HG03571 (cell line): ENCODE measurements around the gene MRC1.

Experiments used
- ATAC-seq: cut with Tn5 transposase; IDR thresholded peaks from one replicate; pipeline ENCODE4 v1.9.1; 2021; ENCODE audit not compliant: unreplicated experiment

Gene MRC1

DNA sequence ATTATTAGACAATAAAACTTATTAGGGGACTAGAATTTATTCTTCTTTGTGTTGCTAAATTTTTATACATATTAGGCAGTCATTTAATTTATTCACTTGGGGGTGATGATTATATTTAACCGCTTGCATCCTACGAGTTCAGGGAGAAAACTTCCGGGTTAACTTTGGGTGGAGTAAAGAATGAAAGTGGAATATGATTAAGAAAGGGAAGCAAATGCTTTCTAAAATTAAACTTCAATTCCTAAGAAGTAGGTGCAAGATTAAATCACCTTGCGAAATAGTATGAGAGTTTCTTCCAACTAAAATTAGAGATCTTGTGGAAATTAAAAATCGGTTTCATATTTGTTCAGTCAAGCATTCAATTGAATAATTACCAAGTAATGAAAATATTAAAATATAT is 33.5 kb downstream of the MRC1 start:
- ATAC-seq: no peak

DNA sequence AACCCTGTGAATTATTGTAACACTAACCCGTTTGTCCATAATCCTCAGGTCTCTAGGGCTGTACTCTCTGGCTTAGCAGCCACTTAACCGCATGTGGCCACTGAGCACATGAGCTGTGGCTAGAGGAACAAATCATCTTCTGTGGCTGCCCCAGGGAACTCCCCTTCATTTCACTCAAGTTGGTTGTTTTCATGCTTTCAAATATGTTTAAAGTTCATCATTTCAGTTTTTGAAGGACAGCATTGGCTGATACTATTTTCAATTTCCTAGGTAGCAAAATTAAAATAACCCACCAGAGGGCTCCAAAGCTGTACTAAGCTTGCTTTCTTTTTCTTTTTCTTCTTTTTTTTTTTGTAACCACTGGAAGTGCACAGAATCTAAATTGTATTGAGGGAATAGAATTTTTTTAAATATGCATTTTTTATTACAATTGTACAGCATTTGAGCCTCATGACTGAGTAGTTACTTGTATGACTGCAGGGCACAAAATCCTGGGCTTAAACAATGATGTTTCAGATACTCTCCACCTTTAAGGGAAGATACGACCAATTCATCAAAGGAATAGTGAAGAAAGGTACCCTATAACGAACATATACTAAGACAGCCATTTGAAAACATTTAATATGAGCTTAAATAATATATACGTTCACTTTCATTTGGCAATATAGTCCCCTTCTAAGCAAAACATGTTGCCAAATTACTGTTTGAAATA is 38.6 kb downstream of the MRC1 start:
- no peak for ATAC-seq

DNA sequence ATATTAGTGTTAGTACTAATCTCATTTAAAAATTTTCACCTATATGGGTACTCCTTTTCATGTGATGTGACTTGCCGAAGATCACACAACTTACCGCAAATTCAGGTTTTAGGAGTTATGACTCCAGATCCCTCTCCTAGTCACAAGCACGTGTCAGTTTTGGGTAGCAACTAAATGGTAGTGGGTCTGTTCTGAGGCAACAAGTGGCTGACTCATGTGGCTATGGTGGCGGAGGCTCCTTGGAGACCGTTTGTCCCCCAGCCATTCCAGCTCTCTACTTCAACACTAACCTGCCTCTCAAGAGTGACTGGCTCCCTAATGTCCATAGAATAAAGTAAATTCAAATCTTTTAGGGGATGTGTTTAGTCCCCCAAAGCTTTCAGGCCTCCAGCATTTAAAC is 39.5 kb downstream of the MRC1 start:
- ATAC-seq: no peak

DNA sequence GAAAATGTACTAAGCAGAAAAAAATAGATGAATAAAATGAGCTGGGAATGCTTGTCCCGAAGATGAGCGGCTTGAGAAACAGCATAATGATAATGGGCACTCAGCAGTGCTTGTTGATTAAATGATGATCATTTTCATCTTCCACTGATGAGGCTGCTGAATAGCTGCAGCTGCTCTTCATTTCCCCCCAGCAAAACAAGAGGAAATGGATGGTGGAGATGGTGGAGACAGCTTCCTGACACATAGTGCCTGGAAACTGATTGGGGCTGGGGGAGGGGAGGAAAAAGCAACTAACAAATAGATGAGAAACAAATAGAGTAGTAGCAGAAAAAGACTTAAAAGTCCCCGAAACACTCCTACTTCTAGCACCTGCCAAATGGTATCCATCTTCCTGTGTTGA is 41.4 kb downstream of the MRC1 start:
- ATAC-seq: no peak

DNA sequence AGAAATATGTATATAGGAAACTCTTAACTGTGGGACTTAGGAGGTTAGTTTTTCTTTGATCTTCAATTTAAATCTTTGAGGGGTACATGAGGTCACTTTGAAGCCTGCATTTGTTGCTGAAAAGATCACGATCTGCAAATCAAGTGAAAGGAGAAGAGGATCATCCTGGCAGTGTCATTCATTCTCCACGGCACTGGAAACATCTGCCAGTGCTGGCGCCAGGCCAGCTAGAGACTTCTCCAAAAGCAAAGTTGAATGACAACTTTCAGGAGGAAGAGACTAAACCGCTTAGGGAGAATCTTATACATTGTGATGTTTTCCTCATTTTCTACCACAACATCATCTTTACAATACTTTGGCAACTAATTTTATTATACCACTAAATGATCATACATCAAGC is 42.5 kb downstream of the MRC1 start:
- no peak for ATAC-seq

DNA sequence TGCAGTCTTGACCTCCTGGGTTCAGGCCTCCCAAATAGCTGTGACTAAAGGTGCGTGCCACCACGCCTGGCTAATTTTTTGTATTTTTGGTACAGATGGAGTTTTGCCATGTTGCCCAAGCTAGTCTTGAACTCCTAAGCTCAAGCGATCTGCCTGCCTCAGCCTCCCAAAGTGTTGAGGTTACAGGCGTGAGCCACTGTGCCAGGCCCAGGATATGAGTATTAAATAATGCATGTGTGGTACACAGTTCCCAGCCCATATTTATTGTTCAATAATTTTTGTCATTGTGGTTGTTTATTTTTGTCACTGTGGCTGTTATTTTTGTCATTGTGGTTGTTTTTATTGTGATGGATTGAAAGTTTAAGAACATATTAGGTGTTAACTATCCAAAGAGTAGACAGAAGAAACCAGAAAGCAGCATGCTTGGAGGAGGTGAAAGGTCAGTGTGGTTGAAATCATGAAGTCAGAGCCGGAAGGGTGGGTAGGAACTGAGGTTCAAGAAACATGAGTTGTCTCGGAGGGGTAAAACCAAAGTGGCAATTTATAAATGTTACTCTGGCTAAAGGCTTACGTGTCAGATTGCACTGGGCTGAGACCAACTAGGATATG is 45.0 kb downstream of the MRC1 start:
- no peak for ATAC-seq

DNA sequence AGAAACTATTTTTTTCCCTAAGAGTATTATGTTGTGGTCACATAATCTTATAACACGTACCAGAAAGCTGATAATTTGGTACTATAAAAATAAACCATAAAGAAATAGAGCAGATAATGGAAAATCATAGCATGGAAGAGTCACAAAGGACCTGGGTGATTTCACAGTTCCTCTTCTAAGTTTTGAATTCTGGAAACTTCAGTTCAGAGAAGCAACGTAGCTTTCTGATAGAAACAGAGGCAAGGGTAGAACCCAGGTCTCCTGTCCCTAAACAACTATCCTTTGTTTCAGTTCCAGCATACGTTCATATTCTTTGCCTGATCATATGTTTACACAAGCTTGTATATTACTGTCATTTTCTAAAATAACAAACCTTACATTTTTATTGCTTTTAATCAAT is 47.9 kb downstream of the MRC1 start:
- no peak for ATAC-seq

DNA sequence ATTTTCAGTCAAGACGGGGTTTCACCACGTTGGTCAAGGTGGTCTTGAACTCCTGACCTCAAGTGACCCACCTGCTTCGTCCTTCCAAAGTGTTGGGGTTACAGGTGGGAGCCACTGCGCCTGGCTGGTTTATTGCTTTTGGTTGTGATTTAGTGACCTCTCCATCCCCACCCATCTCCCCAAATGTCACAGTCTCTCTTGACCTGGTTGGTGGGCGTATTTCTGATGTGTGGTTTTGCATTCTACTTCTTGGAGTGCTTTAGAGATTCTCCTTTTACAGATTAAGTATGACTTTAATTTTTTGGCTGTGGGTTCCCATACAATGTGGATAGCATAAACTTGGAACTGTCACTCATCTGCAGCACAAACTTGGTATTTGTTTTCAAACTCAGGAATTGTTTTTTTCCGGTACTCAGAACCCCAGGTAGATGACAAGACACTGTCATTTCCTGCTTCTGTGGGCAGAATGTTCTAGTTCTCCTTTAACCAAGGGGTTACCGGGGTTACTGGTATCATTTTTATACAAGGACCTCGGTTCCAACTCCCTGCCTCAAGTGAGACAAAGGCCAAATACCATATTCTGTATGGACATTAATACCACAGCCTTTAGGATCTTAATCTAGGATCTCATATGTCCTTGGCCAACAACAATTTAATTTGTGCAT is 50.5 kb downstream of the MRC1 start:
- no peak for ATAC-seq

DNA sequence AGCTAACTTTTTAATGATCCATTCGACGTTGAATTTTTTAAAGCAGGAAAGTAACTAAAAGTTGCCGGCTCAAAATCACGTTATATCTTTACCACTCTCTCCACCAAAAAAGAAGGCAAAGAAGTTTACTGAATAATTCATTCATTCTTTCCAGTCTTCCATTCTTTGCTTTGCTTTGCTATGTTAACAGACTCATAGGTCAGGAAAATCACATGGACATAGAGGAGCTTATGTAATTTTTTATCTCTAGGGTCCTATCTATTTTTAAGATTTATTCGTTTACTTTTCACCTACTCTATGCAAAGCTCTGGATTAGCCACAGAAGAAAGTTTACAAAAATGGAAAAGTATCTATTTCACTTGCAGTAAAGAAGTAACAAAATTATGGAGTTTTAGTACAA is 52.6 kb downstream of the MRC1 start:
- no peak for ATAC-seq

DNA sequence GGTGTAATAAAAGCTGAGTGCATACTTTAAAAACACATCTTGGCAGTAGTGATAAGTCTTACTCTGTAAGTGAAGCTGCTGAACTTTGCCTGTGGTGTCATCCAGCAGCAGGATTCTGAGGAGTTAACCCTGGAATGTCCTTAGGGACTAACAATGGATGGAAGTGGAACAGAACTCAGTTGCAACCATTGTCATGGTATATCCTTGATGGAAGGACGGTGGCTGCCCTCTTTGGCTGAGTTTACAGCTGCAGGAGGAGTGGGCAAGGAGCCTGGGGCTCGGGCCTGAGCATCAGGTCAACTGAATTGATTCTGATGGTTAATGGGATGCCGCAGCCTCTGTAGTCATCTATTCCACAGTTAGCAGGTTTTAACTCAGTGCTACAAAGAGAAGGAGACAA is 56.2 kb downstream of the MRC1 start:
- no peak for ATAC-seq

DNA sequence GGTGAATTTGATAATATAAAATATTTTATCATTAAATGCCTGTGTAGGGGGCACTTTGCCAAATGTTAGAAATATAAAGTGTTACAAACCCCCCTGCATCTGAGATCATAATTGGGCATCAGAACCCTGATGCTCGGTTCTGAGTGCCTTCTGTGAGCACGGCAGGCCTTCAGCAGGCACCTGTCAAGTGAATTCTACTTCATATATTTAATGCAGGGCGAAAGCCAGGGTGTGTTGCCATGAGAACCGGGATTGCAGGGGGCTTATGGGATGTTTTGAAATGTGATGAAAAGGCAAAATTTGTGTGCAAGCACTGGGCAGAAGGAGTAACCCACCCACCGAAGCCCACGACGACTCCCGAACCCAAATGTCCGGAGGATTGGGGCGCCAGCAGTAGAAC is 57.2 kb downstream of the MRC1 start:
- ATAC-seq: no peak

DNA sequence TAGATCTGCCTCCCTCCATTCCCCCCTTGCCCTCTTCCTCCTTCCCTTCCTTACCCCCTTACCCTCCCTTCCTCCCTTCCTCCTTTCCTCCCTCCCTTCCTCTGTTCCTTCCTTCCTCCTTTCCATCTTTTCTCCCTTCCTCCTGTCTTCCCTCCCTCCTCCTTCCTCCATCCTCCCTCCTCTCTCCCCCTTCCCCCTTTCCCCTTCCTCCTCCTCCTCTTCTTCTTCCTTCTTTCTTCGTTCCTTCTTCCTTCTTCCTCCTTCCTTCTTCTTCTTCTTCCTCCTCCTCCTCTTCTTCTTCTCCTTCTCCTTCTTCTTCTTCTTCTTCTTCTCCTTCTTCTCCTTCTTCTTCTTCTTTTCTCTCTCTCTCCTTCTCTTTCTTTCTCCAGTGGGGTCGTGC is 57.9 kb downstream of the MRC1 start:
- no peak for ATAC-seq

DNA sequence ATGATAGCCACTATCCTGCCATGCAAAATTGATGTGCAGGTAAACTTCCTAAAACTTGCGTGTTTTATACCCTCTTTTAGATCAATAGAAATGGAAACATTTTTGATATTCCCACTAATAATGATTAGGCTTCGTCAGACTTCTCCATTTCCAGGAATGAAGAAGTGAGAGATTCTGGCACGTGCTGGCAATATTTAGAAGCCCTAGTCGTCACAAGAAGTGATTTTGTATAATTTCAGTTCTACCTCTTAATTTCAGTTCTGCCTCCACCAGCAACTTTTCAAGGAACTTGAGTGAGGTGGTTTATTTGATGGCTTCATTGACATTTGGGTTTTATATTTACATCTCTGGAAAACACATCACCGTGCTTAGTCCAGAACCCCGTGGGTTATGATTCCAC is 61.9 kb downstream of the MRC1 start:
- no peak for ATAC-seq

DNA sequence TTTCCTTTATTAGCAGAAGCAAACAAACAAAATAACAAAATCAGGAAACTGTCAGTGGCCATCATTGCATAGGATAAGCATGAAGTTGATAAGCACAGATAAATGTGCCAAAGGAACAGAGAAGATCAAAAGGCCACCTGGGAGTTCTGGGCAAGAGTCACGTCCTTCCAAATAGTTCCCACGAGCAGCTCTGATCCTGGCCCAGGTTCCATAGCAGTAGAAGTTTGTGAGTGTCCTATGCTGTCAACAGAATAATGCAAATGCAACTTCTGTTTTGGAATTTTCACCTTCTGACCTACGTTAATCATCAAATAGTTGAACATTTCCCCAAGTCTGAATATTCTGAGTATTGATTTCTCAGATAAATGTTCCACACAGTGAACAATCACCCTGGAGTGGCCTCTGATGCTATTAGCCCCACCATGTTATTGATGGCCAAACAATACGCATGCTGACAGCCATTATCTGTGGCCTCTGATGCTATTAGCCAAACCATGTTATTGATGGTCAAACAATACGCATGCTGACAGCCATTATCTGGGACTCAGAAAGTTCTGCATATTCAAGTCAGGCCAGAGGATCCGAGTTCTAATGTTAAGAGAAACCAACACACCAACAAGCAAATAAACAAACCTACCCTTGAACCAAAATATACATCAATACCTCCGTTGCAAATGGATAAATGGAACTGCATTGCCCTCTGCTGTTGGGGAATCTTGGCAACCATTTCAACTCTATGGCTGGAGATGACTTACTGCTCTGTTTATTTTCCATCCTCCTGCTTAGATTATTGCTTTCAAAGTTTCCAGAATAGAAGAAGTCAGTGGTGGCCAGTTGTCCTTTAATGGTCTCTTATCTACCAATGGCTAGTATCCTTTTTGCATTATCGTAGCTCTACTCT is 63.3 kb downstream of the MRC1 start:
- ATAC-seq: no peak

DNA sequence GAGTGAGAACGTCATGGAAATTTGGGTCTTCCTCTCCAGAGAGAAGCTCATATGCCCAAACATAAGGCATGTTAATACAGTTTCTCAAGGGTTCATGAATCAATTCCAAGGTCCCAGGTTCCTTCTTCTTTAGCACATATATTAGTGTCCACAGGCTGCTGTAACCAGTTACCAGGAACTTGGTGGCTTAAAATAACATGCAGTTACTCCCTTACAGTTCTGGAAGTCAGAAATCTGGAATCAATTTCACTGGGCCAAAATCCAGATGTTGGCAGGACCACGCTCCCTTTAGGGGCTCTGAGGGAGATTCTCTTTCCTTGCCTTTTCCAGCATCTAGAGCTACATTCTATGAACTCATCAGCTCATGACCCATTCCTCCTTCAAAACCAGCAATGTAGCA is 64.8 kb downstream of the MRC1 start:
- ATAC-seq: no peak

DNA sequence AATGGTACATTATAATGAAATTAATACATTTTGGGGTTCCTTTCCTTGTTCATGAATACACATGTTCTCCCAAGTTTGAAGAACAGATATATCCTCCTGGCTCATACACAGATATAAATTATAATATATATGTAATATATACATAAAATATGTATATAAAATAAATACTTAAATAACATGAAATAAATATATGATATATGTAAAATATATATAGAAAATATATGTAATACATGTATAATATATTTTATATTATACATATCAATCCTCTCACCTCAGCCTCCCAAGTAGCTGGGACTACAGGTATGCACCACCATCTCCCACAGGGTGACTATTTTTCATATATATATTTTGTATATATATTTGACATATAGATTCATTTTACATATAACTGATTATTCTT is 68.0 kb downstream of the MRC1 start:
- ATAC-seq: no peak

DNA sequence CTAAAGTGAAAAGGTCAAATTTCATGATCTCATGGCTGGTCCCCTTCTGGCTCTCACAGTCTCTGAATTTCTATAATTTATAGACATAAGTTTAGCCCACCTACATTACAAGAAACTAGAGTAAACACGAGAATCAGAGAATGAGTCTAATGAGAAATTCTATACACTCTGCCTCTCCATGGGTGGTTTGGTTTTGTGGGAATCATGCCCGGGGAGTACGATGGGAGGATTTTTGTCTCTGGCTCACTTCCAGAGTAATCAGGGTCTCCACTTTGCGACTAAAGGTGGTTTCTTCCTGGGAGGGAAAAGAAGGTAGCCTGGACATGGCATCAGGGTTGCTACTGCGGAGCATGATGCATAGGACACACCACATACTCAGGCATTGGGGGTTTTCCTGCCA is 69.7 kb downstream of the MRC1 start:
- ATAC-seq: no peak

DNA sequence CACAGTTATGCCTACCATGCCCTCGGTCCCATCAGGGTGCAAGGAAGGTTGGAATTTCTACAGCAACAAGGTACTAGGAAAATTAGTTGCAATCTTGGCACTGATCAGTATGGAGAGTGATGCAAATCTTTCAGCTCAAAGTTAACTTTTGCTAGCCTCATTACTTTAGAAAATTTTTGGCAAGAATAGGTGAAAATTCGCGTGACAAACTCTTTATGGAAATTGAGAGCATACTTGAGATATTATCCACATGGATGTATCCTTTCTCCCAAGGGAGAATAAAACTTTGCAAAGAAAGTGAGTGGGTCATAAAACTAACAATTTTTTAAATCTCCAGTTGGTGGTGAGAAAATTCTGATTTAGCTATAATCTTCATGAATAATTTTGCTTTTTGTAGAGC is 71.5 kb downstream of the MRC1 start:
- ATAC-seq: no peak

DNA sequence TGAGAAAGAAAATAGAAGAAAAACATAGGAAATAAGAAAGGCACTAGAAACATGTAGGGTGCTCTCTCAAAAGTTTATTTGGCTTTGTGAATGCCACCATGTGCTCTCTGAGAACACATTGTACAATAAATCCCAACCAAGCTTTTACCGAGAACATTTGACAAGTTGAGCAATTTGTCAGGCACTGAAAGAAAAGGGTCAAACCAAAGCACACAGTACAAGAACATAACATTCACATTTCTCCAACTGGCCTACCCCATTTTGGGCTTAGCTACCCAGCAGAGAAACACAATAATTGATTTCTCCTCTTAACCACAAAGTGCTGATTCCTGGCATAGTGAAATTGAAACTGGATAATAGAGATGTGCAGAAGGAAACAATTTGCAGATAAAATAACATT is 73.4 kb downstream of the MRC1 start:
- no peak for ATAC-seq

DNA sequence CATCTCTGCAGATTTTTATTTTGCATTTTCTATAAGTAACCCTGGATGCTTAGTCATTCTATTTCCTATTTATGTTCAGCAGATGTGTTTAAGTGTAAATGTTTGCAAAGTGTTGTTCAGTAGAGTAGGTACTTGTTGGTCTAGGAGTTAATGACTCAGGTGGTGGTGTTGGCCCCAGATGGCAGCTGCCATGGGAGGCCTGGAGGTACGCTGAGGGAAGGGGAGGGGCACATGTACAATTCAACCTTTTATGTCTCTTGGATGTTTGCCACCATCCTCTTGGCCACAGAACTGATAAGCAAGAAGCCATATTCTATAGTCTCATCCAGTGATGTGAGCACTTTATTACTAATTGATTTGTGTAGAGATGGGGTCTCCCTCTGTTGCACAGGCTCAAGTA is 74.5 kb downstream of the MRC1 start:
- ATAC-seq: no peak

DNA sequence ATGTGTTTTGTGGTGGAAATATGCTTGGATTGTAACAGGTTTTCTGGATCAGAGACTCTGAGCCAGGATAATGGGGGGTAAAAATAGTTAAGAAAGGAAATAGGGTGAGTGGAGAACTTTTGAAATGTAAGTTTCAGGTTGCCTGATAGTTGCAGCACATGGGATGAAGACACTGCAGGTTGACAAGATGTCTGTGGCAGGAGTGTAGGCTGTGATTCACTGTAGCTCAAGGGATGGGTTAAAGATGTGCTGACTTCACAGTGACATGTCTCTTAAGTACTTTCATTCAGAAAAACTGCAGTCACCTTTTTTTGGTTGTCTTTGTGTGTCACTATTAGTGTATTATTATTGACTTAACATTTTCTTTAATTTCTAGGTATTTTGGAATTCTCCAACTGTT is 79.0 kb downstream of the MRC1 start:
- no peak for ATAC-seq

DNA sequence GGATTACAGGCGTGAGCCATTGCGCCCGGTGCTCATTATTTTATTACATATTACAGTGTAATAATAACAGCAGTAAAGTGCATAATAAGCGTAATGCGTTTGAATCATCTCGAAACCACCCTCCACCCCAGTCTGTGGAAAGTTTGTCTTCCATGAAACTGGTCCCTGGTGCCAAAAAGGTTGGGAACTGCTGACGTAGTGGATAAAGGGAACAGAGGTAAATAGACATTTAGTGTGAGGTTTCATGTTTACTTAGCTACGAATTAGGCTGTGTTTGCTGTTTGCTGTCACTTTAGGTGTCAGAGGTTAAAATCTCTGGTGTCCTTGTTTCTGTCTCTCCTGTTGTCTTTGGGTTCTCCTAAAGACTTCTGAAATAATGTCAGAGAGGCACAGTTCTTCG is 82.3 kb downstream of the MRC1 start:
- ATAC-seq: no peak
